GM18861 (cell line): ENCODE data around the gene TCEAL9.
A peak's percentile ranks its signal among the peaks of the same experiment; 100 is the strongest.
"Not testable (repeated sequence)": the region's sequence is repeated elsewhere in the genome, so short reads cannot be mapped to it uniquely, and the experiment has no call there.

Experiments used
- ATAC-seq: cut with Tn5 transposase; IDR thresholded peaks from one replicate; pipeline ENCODE4 v1.9.1; 2021; ENCODE audit not compliant: unreplicated experiment

The TCEAL9 gene

GRCh38 chrX:103372886-103373285, 16.6 kb downstream of the TCEAL9 start:
- ATAC-seq = no peak

- ATAC-seq = no peak
Observed at GRCh38 chrX:103373581-103373980, 17.3 kb downstream of the TCEAL9 start.

GRCh38 chrX:103376118-103376978, 20.0 kb downstream of the TCEAL9 start, which contains the start of gene BEX3:
BEX3 (plus strand) TSS chrX:103376538; CDS start chrX:103377522, 984 bp downstream.
- ATAC-seq = no peak

- no peak for ATAC-seq
Observed at GRCh38 chrX:103376979-103377324, 20.6 kb downstream of the TCEAL9 start.

- ATAC-seq = no peak
Observed at GRCh38 chrX:103378990-103379389, 22.7 kb downstream of the TCEAL9 start.

GRCh38 chrX:103382877-103383276, 26.6 kb downstream of the TCEAL9 start:
- ATAC-seq = no peak

- ATAC-seq = no peak
Observed at GRCh38 chrX:103384672-103385071, 28.4 kb downstream of the TCEAL9 start.

- ATAC-seq = not testable (repeated sequence)
Observed at GRCh38 chrX:103385283-103385830, 29.1 kb downstream of the TCEAL9 start.

GRCh38 chrX:103386332-103386731, 30.0 kb downstream of the TCEAL9 start:
- ATAC-seq = no peak

- ATAC-seq = no peak
Observed at GRCh38 chrX:103393487-103393886, 37.2 kb downstream of the TCEAL9 start.

- ATAC-seq = no peak
Observed at GRCh38 chrX:103396186-103396585, 39.9 kb downstream of the TCEAL9 start.

GRCh38 chrX:103396660-103397059, 40.4 kb downstream of the TCEAL9 start:
- ATAC-seq = no peak

- ATAC-seq = no peak
Observed at GRCh38 chrX:103397707-103398106, 41.4 kb downstream of the TCEAL9 start.

- ATAC-seq = no peak
Observed at GRCh38 chrX:103398421-103398864, 42.1 kb downstream of the TCEAL9 start.

GRCh38 chrX:103399744-103400143, 43.4 kb downstream of the TCEAL9 start:
- ATAC-seq = no peak

GRCh38 chrX:103400931-103401330, 44.6 kb downstream of the TCEAL9 start:
- no peak for ATAC-seq

GRCh38 chrX:103404231-103405008, 48.1 kb downstream of the TCEAL9 start:
- peak; percentile 95 for ATAC-seq

- ATAC-seq = no peak
Observed at GRCh38 chrX:103405009-103405333, 48.7 kb downstream of the TCEAL9 start.

- ATAC-seq = no peak
Observed at GRCh38 chrX:103406256-103406655, 50.0 kb downstream of the TCEAL9 start.

- no peak for ATAC-seq
Observed at GRCh38 chrX:103407776-103408175, 51.5 kb downstream of the TCEAL9 start.
